ENCODE results near the gene NMT1.

DNA sequence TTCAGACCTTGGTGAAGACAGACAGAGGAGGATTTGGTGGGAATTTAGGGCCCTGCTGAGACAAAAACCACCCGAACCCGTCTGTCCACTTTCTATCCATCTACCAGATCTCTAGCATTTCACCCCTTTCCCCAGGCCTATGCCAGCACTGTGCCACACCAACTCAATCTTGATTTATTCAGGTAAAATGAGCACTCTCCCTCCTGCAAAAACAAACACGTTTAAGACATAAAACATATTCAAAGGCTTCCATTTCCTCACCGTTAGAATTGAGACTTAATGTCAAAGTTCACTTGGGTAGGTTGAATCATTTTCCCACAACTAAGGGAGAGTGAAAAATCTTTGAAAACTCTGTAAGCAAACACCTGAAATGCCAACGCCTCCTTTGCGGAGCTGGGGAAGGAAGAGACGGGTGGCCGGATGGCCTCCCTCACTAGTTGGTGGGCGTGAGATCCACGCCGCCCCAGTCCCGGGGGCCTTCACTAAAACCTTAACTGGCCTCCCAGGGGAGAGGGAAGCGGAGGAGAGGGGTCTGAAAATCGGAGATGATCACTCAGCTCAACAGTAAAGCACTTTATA lies 10.5 kb upstream of the NMT1 start:
- TF ChIP-seq, protein P1, sequence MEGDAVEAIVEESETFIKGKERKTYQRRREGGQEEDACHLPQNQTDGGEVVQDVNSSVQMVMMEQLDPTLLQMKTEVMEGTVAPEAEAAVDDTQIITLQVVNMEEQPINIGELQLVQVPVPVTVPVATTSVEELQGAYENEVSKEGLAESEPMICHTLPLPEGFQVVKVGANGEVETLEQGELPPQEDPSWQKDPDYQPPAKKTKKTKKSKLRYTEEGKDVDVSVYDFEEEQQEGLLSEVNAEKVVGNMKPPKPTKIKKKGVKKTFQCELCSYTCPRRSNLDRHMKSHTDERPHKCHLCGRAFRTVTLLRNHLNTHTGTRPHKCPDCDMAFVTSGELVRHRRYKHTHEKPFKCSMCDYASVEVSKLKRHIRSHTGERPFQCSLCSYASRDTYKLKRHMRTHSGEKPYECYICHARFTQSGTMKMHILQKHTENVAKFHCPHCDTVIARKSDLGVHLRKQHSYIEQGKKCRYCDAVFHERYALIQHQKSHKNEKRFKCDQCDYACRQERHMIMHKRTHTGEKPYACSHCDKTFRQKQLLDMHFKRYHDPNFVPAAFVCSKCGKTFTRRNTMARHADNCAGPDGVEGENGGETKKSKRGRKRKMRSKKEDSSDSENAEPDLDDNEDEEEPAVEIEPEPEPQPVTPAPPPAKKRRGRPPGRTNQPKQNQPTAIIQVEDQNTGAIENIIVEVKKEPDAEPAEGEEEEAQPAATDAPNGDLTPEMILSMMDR (IDR thresholded peaks at IDR 0.05; ENCODE audit: low read length), result no peak
- TF ChIP-seq EZH2 (optimal IDR thresholded peaks at IDR 0.05; ENCODE audit: low read depth, low read length), result no peak
- TF ChIP-seq EZH2phosphoT487 (IDR thresholded peaks at IDR 0.05; ENCODE audit: low read length), result no peak

All from MM.1S (cell line).